HG02759 (cell line): ENCODE measurements around the gene S1PR4.

Experiments
- ATAC-seq: cut with Tn5 transposase; IDR thresholded peaks from one replicate; pipeline ENCODE4 v1.9.1; 2021; ENCODE audit warnings: mild to moderate bottlenecking, moderate library complexity; ENCODE audit not compliant: unreplicated experiment

The S1PR4 gene

GRCh38 chr19:3178377-3178972 lies at the start of gene S1PR4:
Gene S1PR4, plus strand, starts transcription at chr19:3178769. Its CDS starts 24 bp downstream, at chr19:3178793.
- peak; percentile 45 for ATAC-seq

- no peak for ATAC-seq
Observed at GRCh38 chr19:3129112-3129511, 49.5 kb upstream of the S1PR4 start.

- no peak for ATAC-seq
Observed at GRCh38 chr19:3131168-3131567, 47.4 kb upstream of the S1PR4 start.

- peak; percentile 69 for ATAC-seq
Observed at GRCh38 chr19:3132971-3133792, 45.4 kb upstream of the S1PR4 start.

GRCh38 chr19:3133793-3134116 lies 44.8 kb upstream of the S1PR4 start:
- no peak for ATAC-seq

- ATAC-seq = no peak
Observed at GRCh38 chr19:3135961-3136683, 42.4 kb upstream of the S1PR4 start, which contains the start of gene GNA15. Gene GNA15, plus strand, starts transcription at chr19:3136033. Its CDS starts 418 bp downstream, at chr19:3136451.

- ATAC-seq = no peak
Observed at GRCh38 chr19:3136684-3137055, 41.9 kb upstream of the S1PR4 start.

- no peak for ATAC-seq
Observed at GRCh38 chr19:3137119-3137518, 41.5 kb upstream of the S1PR4 start.

- no peak for ATAC-seq
Observed at GRCh38 chr19:3138268-3138667, 40.3 kb upstream of the S1PR4 start.

- ATAC-seq = no peak
Observed at GRCh38 chr19:3140667-3141038, 37.9 kb upstream of the S1PR4 start.

- ATAC-seq = no peak
Observed at GRCh38 chr19:3142292-3142670, 36.3 kb upstream of the S1PR4 start.

- no peak for ATAC-seq
Observed at GRCh38 chr19:3142781-3143337, 35.7 kb upstream of the S1PR4 start.

GRCh38 chr19:3145909-3146676 lies 32.5 kb upstream of the S1PR4 start:
- ATAC-seq = no peak

- no peak for ATAC-seq
Observed at GRCh38 chr19:3146677-3147100, 31.9 kb upstream of the S1PR4 start.

GRCh38 chr19:3148503-3148902 lies 30.1 kb upstream of the S1PR4 start:
- no peak for ATAC-seq

- no peak for ATAC-seq
Observed at GRCh38 chr19:3149089-3149488, 29.5 kb upstream of the S1PR4 start.

GRCh38 chr19:3149526-3150505 lies 28.8 kb upstream of the S1PR4 start:
- ATAC-seq = no peak

GRCh38 chr19:3150739-3151329 lies 27.7 kb upstream of the S1PR4 start:
- no peak for ATAC-seq
